Smooth muscle cell (in vitro differentiated cells): ENCODE results near the gene ARHGAP6. TPM values are rescaled to one million over a fixed set of nuclear protein-coding genes. Genes with fewer than 3 reads are reported as not detected.

Source experiments
- DNase-seq: peaks from one replicate; lab custom pipeline; 2025; ENCODE audit not compliant: unreplicated experiment; lab: John Stamatoyannopoulos, UW
- H2AFZ ChIP-seq: fragments of 200-600 bp; sonication (generic); 2 replicates; pipeline ENCODE4 v1.6.0; 2016; ENCODE audit warnings: antibody characterized with exemption, low read depth, mild to moderate bottlenecking
- H3F3A ChIP-seq: fragments of 200-600 bp; sonication (generic); 2 replicates; pipeline ENCODE4 v1.6.0; 2017; ENCODE audit warnings: antibody characterized with exemption, low read depth
- H3K27ac ChIP-seq: fragments of 200-600 bp; sonication (generic); 2 replicates; pipeline ENCODE4 v1.5.1; 2016; ENCODE audit warnings: low read depth, mild to moderate bottlenecking
- H3K27me3 ChIP-seq: fragments of 200-600 bp; sonication (generic); 2 replicates; pipeline ENCODE4 v1.6.1; 2016; ENCODE audit warnings: low read depth, mild to moderate bottlenecking
- H3K36me3 ChIP-seq: fragments of 200-600 bp; sonication (generic); 2 replicates; pipeline ENCODE4 v1.5.1; 2016; ENCODE audit warnings: low read depth
- H3K4me1 ChIP-seq: fragments of 200-600 bp; sonication (generic); 2 replicates; pipeline ENCODE4 v1.5.1; 2016; ENCODE audit warnings: low read depth
- H3K4me2 ChIP-seq: fragments of 200-600 bp; sonication (generic); 2 replicates; pipeline ENCODE4 v1.6.0; 2016; ENCODE audit warnings: mild to moderate bottlenecking
- H3K4me3 ChIP-seq: fragments of 200-600 bp; sonication (generic); 2 replicates; pipeline ENCODE4 v1.5.1; 2016; ENCODE audit warnings: mild to moderate bottlenecking
- H3K79me2 ChIP-seq: fragments of 200-600 bp; sonication (generic); 2 replicates; pipeline ENCODE4 v1.6.0; 2016; ENCODE audit warnings: low read depth, mild to moderate bottlenecking
- H3K9ac ChIP-seq: fragments of 200-600 bp; sonication (generic); 2 replicates; pipeline ENCODE4 v1.6.0; 2016; ENCODE audit warnings: low read depth
- H3K9me3 ChIP-seq: fragments of 200-600 bp; sonication (generic); replicated peaks from 2 replicates; pipeline ENCODE4 v1.5.1; 2016; ENCODE audit warnings: low read depth
- H4K20me1 ChIP-seq: fragments of 200-600 bp; sonication (generic); 2 replicates; pipeline ENCODE4 v1.6.0; 2016; ENCODE audit warnings: low read depth
- whole genome bisulfite sequencing: methylation state at CpG from one replicate; pipeline ENCODE4 v1.1.7; 2016; ENCODE audit warnings: low lambda C conversion rate; 5-methylcytosine and 5-hydroxymethylcytosine counted together
- polyA plus RNA-seq: library from polyadenylated mRNA; unstranded; fragments of >200 nt; fragmentation: Nextera tagmentation; extraction: Ambion mirVana; gene quantifications from 2 replicates; pipeline ENCODE4 v1.2.1, GENCODE V29; 2016
- total RNA-seq: library from RNA; depleted of rRNA; stranded (reverse); fragments of >200 nt; gene quantifications from 2 replicates; pipeline ENCODE4 v1.2.3, GENCODE V29; 2014
- TF ChIP-seq, protein P1 (sequence below): fragments of 200-600 bp; sonication (generic); IDR thresholded peaks from 2 replicates; pipeline ENCODE4 v1.5.1; 2017; ENCODE audit warnings: borderline replicate concordance, mild to moderate bottlenecking, antibody characterized with exemption; ENCODE audit not compliant: insufficient read depth, poor library complexity, severe bottlenecking

The ARHGAP6 gene
- total and polyA plus RNA-seq, 2 experiments from 2014 or later: 0.55 to 0.90 TPM

DNA sequence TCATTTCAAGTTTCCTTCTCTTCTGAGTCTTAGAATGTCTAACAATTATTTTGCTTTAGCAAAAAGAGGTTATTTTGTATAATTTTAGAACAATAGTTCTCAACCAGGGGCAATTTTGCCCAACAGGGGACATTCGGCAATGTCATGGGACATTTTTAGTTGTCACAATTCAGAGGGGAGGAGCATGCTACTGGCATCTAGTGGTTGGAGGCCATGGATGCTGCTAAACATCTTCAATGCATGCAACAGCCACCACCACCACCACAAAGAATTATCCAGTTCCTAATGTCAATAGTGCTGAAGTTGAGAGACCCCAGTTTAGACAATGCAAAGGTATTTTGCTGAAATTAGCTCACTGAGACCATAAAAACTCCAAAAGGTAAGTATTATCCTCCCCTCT, 122.5 kb downstream of the ARHGAP6 start:
- WGBS: 82% methylated on average over 1 of the region's 1 CpG
- no peak overlapping the region for H3K4me3 ChIP-seq
- no peak overlapping the region for H2AFZ ChIP-seq
- H3K27ac ChIP-seq: no peak overlapping the region
- no peak overlapping the region for H3K4me2 ChIP-seq
- no peaks in the 10 kb centered on the region for H3K36me3 ChIP-seq
- peaks cover 3% of the 10 kb centered on the region for H3K9me3 ChIP-seq
- no peaks in the 10 kb centered on the region for H3K79me2 ChIP-seq
- H3K27me3 ChIP-seq: no peaks in the 10 kb centered on the region
- no peaks in the 10 kb centered on the region for H3F3A ChIP-seq
- no peak for DNase-seq
- no peaks in the 10 kb centered on the region for H4K20me1 ChIP-seq
- H3K4me1 ChIP-seq: no peaks in the 10 kb centered on the region
- H3K9ac ChIP-seq: no peak overlapping the region
- TF ChIP-seq, protein P1, sequence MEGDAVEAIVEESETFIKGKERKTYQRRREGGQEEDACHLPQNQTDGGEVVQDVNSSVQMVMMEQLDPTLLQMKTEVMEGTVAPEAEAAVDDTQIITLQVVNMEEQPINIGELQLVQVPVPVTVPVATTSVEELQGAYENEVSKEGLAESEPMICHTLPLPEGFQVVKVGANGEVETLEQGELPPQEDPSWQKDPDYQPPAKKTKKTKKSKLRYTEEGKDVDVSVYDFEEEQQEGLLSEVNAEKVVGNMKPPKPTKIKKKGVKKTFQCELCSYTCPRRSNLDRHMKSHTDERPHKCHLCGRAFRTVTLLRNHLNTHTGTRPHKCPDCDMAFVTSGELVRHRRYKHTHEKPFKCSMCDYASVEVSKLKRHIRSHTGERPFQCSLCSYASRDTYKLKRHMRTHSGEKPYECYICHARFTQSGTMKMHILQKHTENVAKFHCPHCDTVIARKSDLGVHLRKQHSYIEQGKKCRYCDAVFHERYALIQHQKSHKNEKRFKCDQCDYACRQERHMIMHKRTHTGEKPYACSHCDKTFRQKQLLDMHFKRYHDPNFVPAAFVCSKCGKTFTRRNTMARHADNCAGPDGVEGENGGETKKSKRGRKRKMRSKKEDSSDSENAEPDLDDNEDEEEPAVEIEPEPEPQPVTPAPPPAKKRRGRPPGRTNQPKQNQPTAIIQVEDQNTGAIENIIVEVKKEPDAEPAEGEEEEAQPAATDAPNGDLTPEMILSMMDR: no peak

DNA sequence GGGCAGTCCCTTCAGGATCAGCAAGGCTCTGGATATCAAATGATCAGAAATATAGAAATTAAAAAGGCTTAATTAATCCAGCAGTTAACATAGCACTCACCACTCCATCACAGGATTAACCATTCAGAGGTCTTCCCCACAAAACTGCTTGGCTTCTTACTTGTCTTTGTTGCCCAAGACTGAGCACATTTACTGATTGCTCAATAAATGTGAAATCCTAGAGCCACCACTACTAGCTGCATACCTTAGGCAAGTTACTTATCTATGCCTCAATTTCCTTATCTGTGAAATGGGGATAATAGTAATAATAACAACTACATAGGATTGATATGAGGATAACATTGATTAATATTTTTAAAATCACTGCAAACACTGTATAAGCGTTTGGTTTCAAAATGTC, 124.2 kb downstream of the ARHGAP6 start:
- no peak overlapping the region for H2AFZ ChIP-seq
- no peak overlapping the region for H3K4me3 ChIP-seq
- no peaks in the 10 kb centered on the region for H4K20me1 ChIP-seq
- H3K9me3 ChIP-seq: peaks cover 3% of the 10 kb centered on the region
- no peaks in the 10 kb centered on the region for H3K79me2 ChIP-seq
- no peak overlapping the region for H3K27ac ChIP-seq
- no peak for DNase-seq
- H3F3A ChIP-seq: no peaks in the 10 kb centered on the region
- TF ChIP-seq, protein P1: no peak
- no peaks in the 10 kb centered on the region for H3K27me3 ChIP-seq
- no peaks in the 10 kb centered on the region for H3K36me3 ChIP-seq
- no peak overlapping the region for H3K9ac ChIP-seq
- no peak overlapping the region for H3K4me2 ChIP-seq
- 68% methylated on average over 1 of the region's 1 CpG for WGBS
- H3K4me1 ChIP-seq: no peaks in the 10 kb centered on the region

DNA sequence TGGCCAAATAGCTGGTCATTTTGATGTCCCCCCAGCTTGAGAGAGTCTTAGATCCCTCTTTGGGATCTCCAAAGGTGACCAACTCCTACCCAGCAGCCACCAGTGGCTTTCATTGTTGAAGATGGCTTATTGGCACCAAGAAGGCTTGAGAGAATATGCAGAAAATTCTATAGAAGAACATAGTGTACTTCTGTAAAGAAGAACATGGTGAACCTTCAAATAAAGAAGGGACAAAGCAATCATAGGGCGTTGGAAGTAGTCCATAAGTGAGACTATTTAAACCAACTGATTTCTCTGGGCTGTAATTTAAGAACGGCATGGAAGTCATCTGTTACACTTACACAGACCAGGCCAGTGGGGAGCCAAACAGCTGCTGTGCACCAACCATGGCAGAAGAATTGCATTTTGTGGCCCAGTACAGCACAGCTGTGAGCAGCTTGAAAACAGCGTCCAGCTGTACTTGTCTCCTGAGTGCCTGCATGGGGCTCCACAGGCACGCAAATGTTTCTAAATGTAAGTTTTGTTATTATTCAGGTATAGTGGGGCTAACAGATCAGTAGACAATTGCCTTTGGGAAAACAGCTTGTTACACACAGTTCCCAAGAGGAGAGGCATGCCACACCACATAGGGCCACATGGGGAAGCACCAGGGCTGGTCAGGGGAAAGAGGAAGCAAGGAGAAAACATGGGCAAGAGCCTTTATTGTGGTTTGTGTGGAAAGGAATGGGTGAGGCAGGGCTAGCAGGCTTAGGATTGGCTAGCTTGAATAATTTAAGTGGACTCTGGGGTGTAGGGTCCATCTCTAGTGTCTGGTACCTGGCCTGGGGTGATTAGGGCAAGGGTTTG, 125.0 kb downstream of the ARHGAP6 start:
- H3K36me3 ChIP-seq: no peaks in the 10 kb centered on the region
- 81% methylated on average over 4 of the region's 4 CpGs for WGBS
- no peak overlapping the region for H3K4me3 ChIP-seq
- no peaks in the 10 kb centered on the region for H3F3A ChIP-seq
- no peaks in the 10 kb centered on the region for H3K79me2 ChIP-seq
- no peak overlapping the region for H2AFZ ChIP-seq
- no peak for DNase-seq
- no peak overlapping the region for H3K4me2 ChIP-seq
- no peaks in the 10 kb centered on the region for H3K27me3 ChIP-seq
- no peaks in the 10 kb centered on the region for H3K4me1 ChIP-seq
- no peak overlapping the region for H3K27ac ChIP-seq
- no peaks in the 10 kb centered on the region for H4K20me1 ChIP-seq
- H3K9ac ChIP-seq: no peak overlapping the region
- TF ChIP-seq, protein P1: no peak
- H3K9me3 ChIP-seq: peaks cover 3% of the 10 kb centered on the region

DNA sequence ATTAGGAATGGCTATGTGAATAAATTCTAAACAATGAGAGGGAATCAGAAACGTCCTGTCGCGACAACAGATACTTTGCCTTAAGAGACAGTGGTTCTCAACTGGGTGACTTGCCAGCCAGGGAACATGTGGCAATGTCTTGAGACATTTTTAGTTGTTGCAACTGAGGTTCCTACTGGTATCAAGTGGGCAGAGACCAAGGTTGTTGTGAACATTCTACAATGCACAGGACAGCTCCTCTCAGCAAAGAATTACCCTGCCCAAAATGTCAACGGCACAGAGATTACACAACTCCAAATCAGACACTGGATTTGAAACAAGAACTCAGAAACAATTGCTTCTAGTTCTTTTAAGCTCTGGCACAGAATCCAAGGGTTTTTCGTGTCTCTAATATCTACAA, 128.6 kb downstream of the ARHGAP6 start:
- no peaks in the 10 kb centered on the region for H3K4me1 ChIP-seq
- H3K27ac ChIP-seq: no peak overlapping the region
- no peak overlapping the region for H2AFZ ChIP-seq
- no peaks in the 10 kb centered on the region for H3K36me3 ChIP-seq
- no peaks in the 10 kb centered on the region for H3K27me3 ChIP-seq
- H3K4me3 ChIP-seq: no peak overlapping the region
- no peak overlapping the region for H3K9ac ChIP-seq
- H3K9me3 ChIP-seq: peaks cover 3% of the 10 kb centered on the region
- WGBS: 71% methylated on average over 5 of the region's 5 CpGs
- no peaks in the 10 kb centered on the region for H3K79me2 ChIP-seq
- no peak for DNase-seq
- H3F3A ChIP-seq: no peaks in the 10 kb centered on the region
- H3K4me2 ChIP-seq: no peak overlapping the region
- TF ChIP-seq, protein P1: no peak
- H4K20me1 ChIP-seq: no peaks in the 10 kb centered on the region
